ENCODE measurements around the gene ALK. TPM values are rescaled to one million over a fixed set of nuclear protein-coding genes. Genes with fewer than 3 reads are reported as not detected.

Gene ALK
- polyA plus RNA-seq, 1 of the 3 experiments (the other 2 are of a cell fraction): 0.30 TPM

DNA sequence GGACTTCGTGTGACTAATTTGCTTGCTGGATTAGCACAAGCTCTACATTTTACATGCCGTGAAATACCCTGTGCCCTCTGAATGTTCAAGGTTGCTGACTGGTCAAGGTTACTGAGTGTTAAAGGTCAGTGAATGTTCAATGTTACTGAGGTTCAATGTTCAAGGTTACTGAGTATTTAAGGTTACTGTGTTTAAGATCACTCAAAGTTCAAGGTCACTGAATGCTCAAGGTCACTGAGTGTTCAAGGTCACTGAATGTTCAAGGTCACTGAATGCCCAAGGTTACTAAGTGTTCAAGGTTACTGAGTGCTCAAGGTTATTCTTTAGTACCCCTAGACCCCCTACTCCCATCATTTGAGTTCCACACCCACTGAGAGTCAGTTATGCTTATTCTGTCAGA, 528.6 kb downstream of the ALK start:
- H3K4me1 ChIP-seq (ENCODE audit: control insufficient read depth in 1 of 2, insufficient read depth in 2 of 2, low read depth in 1 of 2, low read length in 1 of 2): peaks cover 0 to 43% of the 10 kb centered on the region in 2 experiments; a peak in 2 of 4 replicates
- H3K27me3 ChIP-seq (ENCODE audit: insufficient read depth): no peaks in the 10 kb centered on the region; the same call in 1 of the 2 replicates
- ChIA-PET CTCF (no interaction called here), POLR2A (no interaction called here)
- H3K9me2 ChIP-seq: no peaks in the 10 kb centered on the region
- no peaks in the 10 kb centered on the region for H4K20me1 ChIP-seq (ENCODE audit: insufficient read depth)
- no peak for DNase-seq
- H3K79me2 ChIP-seq (ENCODE audit: insufficient read depth): no peaks in the 10 kb centered on the region
- no peak overlapping the region for H3K4me2 ChIP-seq
- H3K9me3 ChIP-seq: no peaks in the 10 kb centered on the region
- H3K27ac ChIP-seq (ENCODE audit: low read depth in 2 of 2, low read length in 1 of 2): no peak overlapping the region; a peak in 1 of 4 replicates
- no peak overlapping the region for H3K9ac ChIP-seq
- H3K4me3 ChIP-seq (ENCODE audit: low read depth in 2 of 2, low read length in 1 of 2): no peak overlapping the region
- H3K36me3 ChIP-seq (replicated peaks in 1 of 2; ENCODE audit: control insufficient read depth in 1 of 2, insufficient read depth in 2 of 2, low read length in 1 of 2): no peaks in the 10 kb centered on the region
- TF ChIP-seq, protein P1, sequence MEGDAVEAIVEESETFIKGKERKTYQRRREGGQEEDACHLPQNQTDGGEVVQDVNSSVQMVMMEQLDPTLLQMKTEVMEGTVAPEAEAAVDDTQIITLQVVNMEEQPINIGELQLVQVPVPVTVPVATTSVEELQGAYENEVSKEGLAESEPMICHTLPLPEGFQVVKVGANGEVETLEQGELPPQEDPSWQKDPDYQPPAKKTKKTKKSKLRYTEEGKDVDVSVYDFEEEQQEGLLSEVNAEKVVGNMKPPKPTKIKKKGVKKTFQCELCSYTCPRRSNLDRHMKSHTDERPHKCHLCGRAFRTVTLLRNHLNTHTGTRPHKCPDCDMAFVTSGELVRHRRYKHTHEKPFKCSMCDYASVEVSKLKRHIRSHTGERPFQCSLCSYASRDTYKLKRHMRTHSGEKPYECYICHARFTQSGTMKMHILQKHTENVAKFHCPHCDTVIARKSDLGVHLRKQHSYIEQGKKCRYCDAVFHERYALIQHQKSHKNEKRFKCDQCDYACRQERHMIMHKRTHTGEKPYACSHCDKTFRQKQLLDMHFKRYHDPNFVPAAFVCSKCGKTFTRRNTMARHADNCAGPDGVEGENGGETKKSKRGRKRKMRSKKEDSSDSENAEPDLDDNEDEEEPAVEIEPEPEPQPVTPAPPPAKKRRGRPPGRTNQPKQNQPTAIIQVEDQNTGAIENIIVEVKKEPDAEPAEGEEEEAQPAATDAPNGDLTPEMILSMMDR (IDR thresholded peaks at IDR 0.05): no peak
- TF ChIP-seq JUND (IDR thresholded peaks at IDR 0.05) (no peak), TAF1 (IDR thresholded peaks at IDR 0.05; ENCODE audit: borderline replicate concordance, low read depth, low read length) (no peak), FOSL2 (IDR thresholded peaks at IDR 0.05; ENCODE audit: borderline replicate concordance, low read depth) (no peak), MXI1 (IDR thresholded peaks at IDR 0.05; ENCODE audit: low read depth, low read length) (no peak), EP300 (IDR thresholded peaks at IDR 0.05; ENCODE audit: borderline replicate concordance in 1 of 2, low read depth in 1 of 2, low read length in 1 of 2) (no peak), CHD2 (IDR thresholded peaks at IDR 0.05; ENCODE audit: low read length, partially characterized antibody) (no peak), MEF2A (IDR thresholded peaks at IDR 0.05; ENCODE audit: borderline replicate concordance, low read depth) (no peak), YY1 (IDR thresholded peaks at IDR 0.05; ENCODE audit: low read depth) (no peak)
- TF ChIP-seq, protein P2, sequence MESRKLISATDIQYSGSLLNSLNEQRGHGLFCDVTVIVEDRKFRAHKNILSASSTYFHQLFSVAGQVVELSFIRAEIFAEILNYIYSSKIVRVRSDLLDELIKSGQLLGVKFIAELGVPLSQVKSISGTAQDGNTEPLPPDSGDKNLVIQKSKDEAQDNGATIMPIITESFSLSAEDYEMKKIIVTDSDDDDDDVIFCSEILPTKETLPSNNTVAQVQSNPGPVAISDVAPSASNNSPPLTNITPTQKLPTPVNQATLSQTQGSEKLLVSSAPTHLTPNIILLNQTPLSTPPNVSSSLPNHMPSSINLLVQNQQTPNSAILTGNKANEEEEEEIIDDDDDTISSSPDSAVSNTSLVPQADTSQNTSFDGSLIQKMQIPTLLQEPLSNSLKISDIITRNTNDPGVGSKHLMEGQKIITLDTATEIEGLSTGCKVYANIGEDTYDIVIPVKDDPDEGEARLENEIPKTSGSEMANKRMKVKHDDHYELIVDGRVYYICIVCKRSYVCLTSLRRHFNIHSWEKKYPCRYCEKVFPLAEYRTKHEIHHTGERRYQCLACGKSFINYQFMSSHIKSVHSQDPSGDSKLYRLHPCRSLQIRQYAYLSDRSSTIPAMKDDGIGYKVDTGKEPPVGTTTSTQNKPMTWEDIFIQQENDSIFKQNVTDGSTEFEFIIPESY (IDR thresholded peaks at IDR 0.05; ENCODE audit: borderline replicate concordance, low read depth): no peak
- TF ChIP-seq, protein P3, sequence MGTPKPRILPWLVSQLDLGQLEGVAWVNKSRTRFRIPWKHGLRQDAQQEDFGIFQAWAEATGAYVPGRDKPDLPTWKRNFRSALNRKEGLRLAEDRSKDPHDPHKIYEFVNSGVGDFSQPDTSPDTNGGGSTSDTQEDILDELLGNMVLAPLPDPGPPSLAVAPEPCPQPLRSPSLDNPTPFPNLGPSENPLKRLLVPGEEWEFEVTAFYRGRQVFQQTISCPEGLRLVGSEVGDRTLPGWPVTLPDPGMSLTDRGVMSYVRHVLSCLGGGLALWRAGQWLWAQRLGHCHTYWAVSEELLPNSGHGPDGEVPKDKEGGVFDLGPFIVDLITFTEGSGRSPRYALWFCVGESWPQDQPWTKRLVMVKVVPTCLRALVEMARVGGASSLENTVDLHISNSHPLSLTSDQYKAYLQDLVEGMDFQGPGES (IDR thresholded peaks at IDR 0.05; ENCODE audit: low read depth, low read length): no peak
- TF ChIP-seq, protein P4, sequence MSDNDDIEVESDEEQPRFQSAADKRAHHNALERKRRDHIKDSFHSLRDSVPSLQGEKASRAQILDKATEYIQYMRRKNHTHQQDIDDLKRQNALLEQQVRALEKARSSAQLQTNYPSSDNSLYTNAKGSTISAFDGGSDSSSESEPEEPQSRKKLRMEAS (IDR thresholded peaks at IDR 0.05; ENCODE audit: low read depth): no peak
- H3F3A ChIP-seq (replicated peaks; ENCODE audit: insufficient read depth): no peaks in the 10 kb centered on the region
- no peak overlapping the region for H2AFZ ChIP-seq (ENCODE audit: low read depth)
- 32% methylated on average over 2 of the region's 2 CpGs for WGBS (ENCODE audit: low lambda C conversion rate)
